Measurements from ENCODE around the gene SINHCAF.

GRCh38 chr12:31298515-31298910, 27.4 kb downstream of the SINHCAF start:
- TF ChIP-seq, protein P1, sequence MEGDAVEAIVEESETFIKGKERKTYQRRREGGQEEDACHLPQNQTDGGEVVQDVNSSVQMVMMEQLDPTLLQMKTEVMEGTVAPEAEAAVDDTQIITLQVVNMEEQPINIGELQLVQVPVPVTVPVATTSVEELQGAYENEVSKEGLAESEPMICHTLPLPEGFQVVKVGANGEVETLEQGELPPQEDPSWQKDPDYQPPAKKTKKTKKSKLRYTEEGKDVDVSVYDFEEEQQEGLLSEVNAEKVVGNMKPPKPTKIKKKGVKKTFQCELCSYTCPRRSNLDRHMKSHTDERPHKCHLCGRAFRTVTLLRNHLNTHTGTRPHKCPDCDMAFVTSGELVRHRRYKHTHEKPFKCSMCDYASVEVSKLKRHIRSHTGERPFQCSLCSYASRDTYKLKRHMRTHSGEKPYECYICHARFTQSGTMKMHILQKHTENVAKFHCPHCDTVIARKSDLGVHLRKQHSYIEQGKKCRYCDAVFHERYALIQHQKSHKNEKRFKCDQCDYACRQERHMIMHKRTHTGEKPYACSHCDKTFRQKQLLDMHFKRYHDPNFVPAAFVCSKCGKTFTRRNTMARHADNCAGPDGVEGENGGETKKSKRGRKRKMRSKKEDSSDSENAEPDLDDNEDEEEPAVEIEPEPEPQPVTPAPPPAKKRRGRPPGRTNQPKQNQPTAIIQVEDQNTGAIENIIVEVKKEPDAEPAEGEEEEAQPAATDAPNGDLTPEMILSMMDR (IDR thresholded peaks at IDR 0.05; ENCODE audit: low read depth, low read length, poor library complexity, severe bottlenecking) = no peak
- TF ChIP-seq EZH2phosphoT487 (IDR thresholded peaks at IDR 0.05; ENCODE audit: borderline replicate concordance, low read length) = no peak
